Testis (tissue), 2 donors: ENCODE results near the gene AMPD3.

Source experiments
- CTCF ChIP-seq, 3 experiments: fragments of 450-650 bp in 2 of 3; fragments of 200-600 bp in 1 of 3; sonication (generic) in 1 of 3; IDR thresholded peaks; one replicate each; pipeline ENCODE4 v1.5.1; 2016 to 2019; ENCODE audit warnings: antibody characterized with exemption in 3 of 3, mild to moderate bottlenecking in 2 of 3, moderate library complexity in 1 of 3
- POLR2A ChIP-seq: fragments of 450-650 bp; IDR thresholded peaks from one replicate; pipeline ENCODE4 v1.6.1; 2017; ENCODE audit warnings: antibody characterized with exemption, mild to moderate bottlenecking, moderate library complexity

- TF ChIP-seq CTCF (IDR thresholded peaks at IDR 0.05) (no peak), POLR2A (no peak)
Observed at GRCh38 chr11:10483584-10483983, 28.5 kb downstream of the AMPD3 start.
